ENCODE results near the gene SMU1.

Gene SMU1

DNA sequence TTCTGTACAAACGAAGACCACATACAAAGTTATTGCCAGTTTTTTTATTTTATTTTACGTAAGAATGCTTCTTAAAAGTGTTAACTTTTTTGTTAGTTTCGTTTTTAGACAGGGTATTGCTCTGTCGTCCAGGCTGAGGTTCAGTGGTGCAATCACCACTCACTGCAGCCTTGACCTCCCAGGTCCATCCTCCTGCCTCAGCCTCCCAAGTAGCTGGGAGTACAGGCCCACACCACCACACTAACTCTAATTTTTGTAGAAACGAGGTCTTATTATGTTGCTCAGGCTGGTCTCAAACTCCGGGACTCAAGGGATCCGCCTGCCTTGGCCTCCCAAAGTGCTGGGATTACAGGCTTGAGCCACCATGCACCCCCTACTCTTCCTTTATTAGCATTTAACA is 53.7 kb downstream of the SMU1 start:
- no peak overlapping the region for H2AFZ ChIP-seq
- no peak overlapping the region for H3K27ac ChIP-seq
- H3K4me1 ChIP-seq, result no peaks in the 10 kb centered on the region
- no peak overlapping the region for H3K9ac ChIP-seq
- peaks cover 24% of the 10 kb centered on the region for H3K79me2 ChIP-seq
- no peaks in the 10 kb centered on the region for H3K9me3 ChIP-seq (ENCODE audit: control insufficient read depth, low read length)
- H3K4me3 ChIP-seq (ENCODE audit: low read depth, low read length), result no peak overlapping the region
- TF ChIP-seq, protein P1, sequence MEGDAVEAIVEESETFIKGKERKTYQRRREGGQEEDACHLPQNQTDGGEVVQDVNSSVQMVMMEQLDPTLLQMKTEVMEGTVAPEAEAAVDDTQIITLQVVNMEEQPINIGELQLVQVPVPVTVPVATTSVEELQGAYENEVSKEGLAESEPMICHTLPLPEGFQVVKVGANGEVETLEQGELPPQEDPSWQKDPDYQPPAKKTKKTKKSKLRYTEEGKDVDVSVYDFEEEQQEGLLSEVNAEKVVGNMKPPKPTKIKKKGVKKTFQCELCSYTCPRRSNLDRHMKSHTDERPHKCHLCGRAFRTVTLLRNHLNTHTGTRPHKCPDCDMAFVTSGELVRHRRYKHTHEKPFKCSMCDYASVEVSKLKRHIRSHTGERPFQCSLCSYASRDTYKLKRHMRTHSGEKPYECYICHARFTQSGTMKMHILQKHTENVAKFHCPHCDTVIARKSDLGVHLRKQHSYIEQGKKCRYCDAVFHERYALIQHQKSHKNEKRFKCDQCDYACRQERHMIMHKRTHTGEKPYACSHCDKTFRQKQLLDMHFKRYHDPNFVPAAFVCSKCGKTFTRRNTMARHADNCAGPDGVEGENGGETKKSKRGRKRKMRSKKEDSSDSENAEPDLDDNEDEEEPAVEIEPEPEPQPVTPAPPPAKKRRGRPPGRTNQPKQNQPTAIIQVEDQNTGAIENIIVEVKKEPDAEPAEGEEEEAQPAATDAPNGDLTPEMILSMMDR (IDR thresholded peaks at IDR 0.05), result no peak
- no peak overlapping the region for H3K4me2 ChIP-seq (ENCODE audit: low read length)
- no peaks in the 10 kb centered on the region for H3K27me3 ChIP-seq (ENCODE audit: control insufficient read depth, insufficient read depth, low read length)
- no peaks in the 10 kb centered on the region for H3K36me3 ChIP-seq (ENCODE audit: control insufficient read depth, insufficient read depth, low read length)

DNA sequence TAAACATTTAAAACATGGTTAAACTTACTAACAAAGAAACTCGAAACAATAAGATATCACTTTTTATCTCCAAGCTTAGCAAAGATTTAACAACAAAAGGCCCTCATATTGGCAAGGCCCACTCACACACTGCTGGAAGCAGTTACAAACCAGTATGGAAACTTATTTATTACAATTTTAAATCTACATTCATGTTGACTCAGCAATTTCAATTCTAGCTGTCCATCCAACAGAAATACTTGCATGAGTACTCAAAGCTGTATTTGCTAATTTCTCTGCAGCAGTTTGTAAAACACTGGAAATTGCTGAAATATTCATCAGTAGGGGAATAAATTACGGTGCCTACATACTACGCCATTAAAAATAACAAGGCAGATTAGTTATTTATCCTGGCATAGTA is 54.2 kb downstream of the SMU1 start:
- H3K27ac ChIP-seq, result no peak overlapping the region
- peaks cover 20% of the 10 kb centered on the region for H3K79me2 ChIP-seq
- no peaks in the 10 kb centered on the region for H3K4me1 ChIP-seq
- H3K4me3 ChIP-seq (ENCODE audit: low read depth, low read length), result no peak overlapping the region
- no peak overlapping the region for H2AFZ ChIP-seq
- TF ChIP-seq, protein P1 (IDR thresholded peaks at IDR 0.05), result no peak
- H3K27me3 ChIP-seq (ENCODE audit: control insufficient read depth, insufficient read depth, low read length), result no peaks in the 10 kb centered on the region
- no peak overlapping the region for H3K9ac ChIP-seq
- H3K4me2 ChIP-seq (ENCODE audit: low read length), result no peak overlapping the region
- no peaks in the 10 kb centered on the region for H3K36me3 ChIP-seq (ENCODE audit: control insufficient read depth, insufficient read depth, low read length)
- H3K9me3 ChIP-seq (ENCODE audit: control insufficient read depth, low read length), result no peaks in the 10 kb centered on the region

DNA sequence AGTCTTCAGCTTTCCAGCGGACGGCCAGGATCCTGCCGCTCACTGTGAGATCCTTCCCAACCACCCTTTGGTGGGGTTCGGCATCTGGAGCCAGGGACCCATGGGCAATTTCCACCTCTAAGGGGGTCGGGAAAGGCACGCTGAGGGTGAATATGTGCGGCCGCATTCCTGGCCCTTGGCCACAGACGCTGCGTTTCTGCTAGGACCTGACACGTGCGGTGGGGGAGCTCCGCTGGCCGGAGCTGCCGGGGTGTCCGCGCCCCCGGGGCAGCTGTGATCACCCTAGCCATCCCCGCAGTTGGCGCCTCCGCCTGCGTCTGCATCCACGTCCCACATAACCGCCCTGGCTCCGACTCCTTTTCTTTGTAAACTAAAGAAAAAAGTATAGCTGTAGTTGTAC is 56.7 kb downstream of the SMU1 start:
- peaks cover 10% of the 10 kb centered on the region for H3K79me2 ChIP-seq
- H3K9ac ChIP-seq, result no peak overlapping the region
- TF ChIP-seq, protein P1 (IDR thresholded peaks at IDR 0.05), result no peak
- H3K9me3 ChIP-seq (ENCODE audit: control insufficient read depth, low read length), result no peaks in the 10 kb centered on the region
- H2AFZ ChIP-seq, result no peak overlapping the region
- no peaks in the 10 kb centered on the region for H3K36me3 ChIP-seq (ENCODE audit: control insufficient read depth, insufficient read depth, low read length)
- no peak overlapping the region for H3K4me2 ChIP-seq (ENCODE audit: low read length)
- no peak overlapping the region for H3K27ac ChIP-seq
- no peaks in the 10 kb centered on the region for H3K4me1 ChIP-seq
- no peaks in the 10 kb centered on the region for H3K27me3 ChIP-seq (ENCODE audit: control insufficient read depth, insufficient read depth, low read length)
- no peak overlapping the region for H3K4me3 ChIP-seq (ENCODE audit: low read depth, low read length)

DNA sequence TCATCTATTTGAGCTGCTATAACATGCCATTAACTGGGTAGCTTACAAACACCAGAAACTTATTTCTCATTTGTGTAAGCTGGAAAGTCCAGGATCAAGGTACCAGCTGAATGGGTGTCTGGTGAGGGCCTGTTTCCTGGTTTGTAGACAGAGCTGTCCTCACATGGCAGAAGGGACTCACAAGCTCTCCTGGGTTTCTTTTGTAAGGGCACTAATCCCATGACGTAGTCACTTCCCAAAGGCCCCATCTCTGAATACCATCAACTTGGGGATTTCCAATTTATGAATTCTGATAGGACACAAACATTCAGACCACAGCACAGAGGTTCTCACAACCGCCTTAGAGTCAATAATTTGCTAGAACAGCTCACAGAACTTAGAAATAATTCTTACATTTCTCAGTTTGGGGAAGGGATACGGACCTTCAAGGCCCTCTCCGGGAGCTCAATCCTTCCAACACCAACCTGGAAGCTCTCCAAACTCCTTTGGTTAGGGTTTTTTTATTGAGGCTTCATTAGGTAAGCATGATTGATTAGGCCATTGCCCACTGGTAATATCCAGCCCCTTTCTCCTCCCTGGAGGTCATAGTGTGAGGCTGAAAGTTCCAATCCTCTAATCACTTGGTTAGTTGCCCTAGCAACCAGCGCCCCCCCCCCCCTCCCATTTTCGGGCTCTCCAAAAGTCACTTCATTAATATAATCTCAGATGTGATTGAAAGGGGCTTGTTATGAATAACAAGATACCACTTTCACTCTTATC is 59.0 kb downstream of the SMU1 start:
- H3K4me1 ChIP-seq, result no peaks in the 10 kb centered on the region
- no peak overlapping the region for H3K27ac ChIP-seq
- H3K36me3 ChIP-seq (ENCODE audit: control insufficient read depth, insufficient read depth, low read length), result no peaks in the 10 kb centered on the region
- H3K4me3 ChIP-seq (ENCODE audit: low read depth, low read length), result no peak overlapping the region
- H3K4me2 ChIP-seq (ENCODE audit: low read length), result no peak overlapping the region
- H3K9ac ChIP-seq, result no peak overlapping the region
- TF ChIP-seq, protein P1 (IDR thresholded peaks at IDR 0.05), result no peak
- H2AFZ ChIP-seq, result no peak overlapping the region
- no peaks in the 10 kb centered on the region for H3K27me3 ChIP-seq (ENCODE audit: control insufficient read depth, insufficient read depth, low read length)
- no peaks in the 10 kb centered on the region for H3K9me3 ChIP-seq (ENCODE audit: control insufficient read depth, low read length)
- H3K79me2 ChIP-seq, result peaks cover 2% of the 10 kb centered on the region

DNA sequence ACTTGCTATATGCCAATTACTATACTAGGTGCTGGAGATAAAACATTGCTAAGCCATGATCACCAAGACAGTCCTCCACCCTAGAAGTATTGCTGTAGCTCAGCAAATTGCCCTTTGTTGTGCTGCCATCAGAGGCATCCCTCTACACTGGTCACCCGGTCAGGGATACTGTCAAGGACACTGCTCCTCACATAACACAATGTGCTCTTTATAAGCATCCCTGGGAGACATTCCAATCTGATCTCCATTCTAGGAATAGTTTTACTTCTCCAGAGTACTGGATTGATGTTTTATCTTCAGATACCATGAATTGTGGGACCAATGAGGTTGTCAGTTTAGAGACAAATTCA is 61.8 kb downstream of the SMU1 start:
- Histone ChIP-seq H3K27ac (no peak overlapping the region), H3K36me3 (ENCODE audit: control insufficient read depth, insufficient read depth, low read length) (no peaks in the 10 kb centered on the region)

More for the DNA sequence above, 61.8 kb downstream of the SMU1 start:
- Histone ChIP-seq H3K27me3 (ENCODE audit: control insufficient read depth, insufficient read depth, low read length) (no peaks in the 10 kb centered on the region), H3K9ac (no peak overlapping the region), H2AFZ (no peak overlapping the region), H3K4me2 (ENCODE audit: low read length) (no peak overlapping the region), H3K79me2 (peaks cover 5% of the 10 kb centered on the region), H3K4me3 (ENCODE audit: low read depth, low read length) (no peak overlapping the region), H3K9me3 (ENCODE audit: control insufficient read depth, low read length) (no peaks in the 10 kb centered on the region), H3K4me1 (no peaks in the 10 kb centered on the region)
- TF ChIP-seq, protein P1 (IDR thresholded peaks at IDR 0.05), result no peak

Measured in parathyroid adenoma (tissue), 2 donors.